ENCODE measurements around the gene TRMT13. TPM values are rescaled to one million over a fixed set of nuclear protein-coding genes. Genes with fewer than 3 reads are reported as not detected.

Gene TRMT13
- total RNA-seq, 2 experiments from 2014 or later: 18.6 to 19.6 TPM

GRCh38 chr1:100141192-100141591 is 8.2 kb downstream of the TRMT13 start:
- H3K4me3 Mint-ChIP-seq: no peak overlapping the region
- peaks cover 24% of the 10 kb centered on the region for H3K36me3 Mint-ChIP-seq

GRCh38 chr1:100142343-100142742 is 9.4 kb downstream of the TRMT13 start:
- Mint-ChIP-seq H3K4me1 (peaks cover 3% of the 10 kb centered on the region), H3K27ac (peak overlapping the region; percentile 13), H3K4me3 (no peak overlapping the region), H3K36me3 (peaks cover 26% of the 10 kb centered on the region), H3K27me3 (no peaks in the 10 kb centered on the region), H3K9me3 (no peaks in the 10 kb centered on the region)
- DNase-seq: no peak

More at GRCh38 chr1:100141192-100141591, 8.2 kb downstream of the TRMT13 start:
- H3K27me3 Mint-ChIP-seq: no peaks in the 10 kb centered on the region
- H3K9me3 Mint-ChIP-seq: no peaks in the 10 kb centered on the region
- H3K27ac Mint-ChIP-seq: no peak overlapping the region
- DNase-seq: no peak
- peaks cover 5% of the 10 kb centered on the region for H3K4me1 Mint-ChIP-seq

GRCh38 chr1:100145116-100145515 is 12.2 kb downstream of the TRMT13 start:
- Mint-ChIP-seq H3K4me1 (peaks cover 3% of the 10 kb centered on the region), H3K9me3 (no peaks in the 10 kb centered on the region), H3K27ac (peak overlapping the region; percentile 20), H3K4me3 (no peak overlapping the region), H3K27me3 (no peaks in the 10 kb centered on the region), H3K36me3 (peaks cover 26% of the 10 kb centered on the region)
- no peak for DNase-seq

- no peak for DNase-seq
- peaks cover 5% of the 10 kb centered on the region for H3K4me1 Mint-ChIP-seq
- H3K4me3 Mint-ChIP-seq: no peak overlapping the region
- H3K27me3 Mint-ChIP-seq: no peaks in the 10 kb centered on the region
- peaks cover 21% of the 10 kb centered on the region for H3K36me3 Mint-ChIP-seq
- no peak overlapping the region for H3K27ac Mint-ChIP-seq
- no peaks in the 10 kb centered on the region for H3K9me3 Mint-ChIP-seq
Measured at GRCh38 chr1:100146958-100147357, 14.0 kb downstream of the TRMT13 start.

- H3K9me3 Mint-ChIP-seq: no peaks in the 10 kb centered on the region
- H3K4me3 Mint-ChIP-seq: no peak overlapping the region
- no peaks in the 10 kb centered on the region for H3K27me3 Mint-ChIP-seq
- DNase-seq: no peak
- H3K27ac Mint-ChIP-seq: no peak overlapping the region
- H3K4me1 Mint-ChIP-seq: peaks cover 8% of the 10 kb centered on the region
- peaks cover 19% of the 10 kb centered on the region for H3K36me3 Mint-ChIP-seq
Measured at GRCh38 chr1:100147875-100148274, 14.9 kb downstream of the TRMT13 start.

GRCh38 chr1:100151679-100152078 is 18.7 kb downstream of the TRMT13 start:
- Mint-ChIP-seq H3K36me3 (peaks cover 15% of the 10 kb centered on the region), H3K27ac (no peak overlapping the region), H3K4me1 (peaks cover 8% of the 10 kb centered on the region), H3K9me3 (no peaks in the 10 kb centered on the region), H3K4me3 (no peak overlapping the region), H3K27me3 (no peaks in the 10 kb centered on the region)
- DNase-seq: no peak

GRCh38 chr1:100152271-100152670 is 19.3 kb downstream of the TRMT13 start:
- H3K9me3 Mint-ChIP-seq: no peaks in the 10 kb centered on the region
- H3K4me3 Mint-ChIP-seq: no peak overlapping the region
- peaks cover 8% of the 10 kb centered on the region for H3K4me1 Mint-ChIP-seq
- no peaks in the 10 kb centered on the region for H3K27me3 Mint-ChIP-seq
- DNase-seq: no peak
- H3K27ac Mint-ChIP-seq: peak overlapping the region; percentile 12
- peaks cover 14% of the 10 kb centered on the region for H3K36me3 Mint-ChIP-seq

GRCh38 chr1:100162881-100163280 is 29.9 kb downstream of the TRMT13 start:
- no peak for DNase-seq
- Mint-ChIP-seq H3K27me3 (no peaks in the 10 kb centered on the region), H3K36me3 (no peaks in the 10 kb centered on the region), H3K27ac (no peak overlapping the region), H3K4me3 (no peak overlapping the region), H3K4me1 (no peaks in the 10 kb centered on the region), H3K9me3 (no peaks in the 10 kb centered on the region)

GRCh38 chr1:100164216-100164615 is 31.3 kb downstream of the TRMT13 start:
- no peak for DNase-seq
- H3K4me3 Mint-ChIP-seq: no peak overlapping the region
- no peaks in the 10 kb centered on the region for H3K9me3 Mint-ChIP-seq
- no peaks in the 10 kb centered on the region for H3K27me3 Mint-ChIP-seq
- no peak overlapping the region for H3K27ac Mint-ChIP-seq
- H3K36me3 Mint-ChIP-seq: no peaks in the 10 kb centered on the region
- no peaks in the 10 kb centered on the region for H3K4me1 Mint-ChIP-seq

GRCh38 chr1:100164702-100165101 is 31.7 kb downstream of the TRMT13 start:
- no peak for DNase-seq
- H3K4me1 Mint-ChIP-seq: no peaks in the 10 kb centered on the region
- no peaks in the 10 kb centered on the region for H3K27me3 Mint-ChIP-seq
- H3K36me3 Mint-ChIP-seq: no peaks in the 10 kb centered on the region
- H3K9me3 Mint-ChIP-seq: no peaks in the 10 kb centered on the region
- H3K4me3 Mint-ChIP-seq: no peak overlapping the region
- no peak overlapping the region for H3K27ac Mint-ChIP-seq

GRCh38 chr1:100168051-100168450 is 35.1 kb downstream of the TRMT13 start:
- Mint-ChIP-seq H3K36me3 (no peaks in the 10 kb centered on the region), H3K4me3 (no peak overlapping the region), H3K4me1 (no peaks in the 10 kb centered on the region), H3K27ac (no peak overlapping the region), H3K9me3 (no peaks in the 10 kb centered on the region), H3K27me3 (no peaks in the 10 kb centered on the region)
- DNase-seq: no peak

GRCh38 chr1:100177295-100178041 is 44.5 kb downstream of the TRMT13 start:
- DNase-seq: no peak
- H3K9me3 Mint-ChIP-seq: peaks cover 3% of the 10 kb centered on the region
- H3K36me3 Mint-ChIP-seq: no peaks in the 10 kb centered on the region
- no peaks in the 10 kb centered on the region for H3K4me1 Mint-ChIP-seq
- no peak overlapping the region for H3K27ac Mint-ChIP-seq
- H3K27me3 Mint-ChIP-seq: no peaks in the 10 kb centered on the region
- H3K4me3 Mint-ChIP-seq: no peak overlapping the region

GRCh38 chr1:100178091-100178490 is 45.1 kb downstream of the TRMT13 start, which contains the start of gene LRRC39:
TSS of gene LRRC39 (minus strand) at chr1:100178256. CDS start at chr1:100168516, 9,740 bp downstream.
- Mint-ChIP-seq H3K27ac (no peak within 1 kb of the TSS), H3K36me3 (no peaks in the 10 kb centered on the region), H3K4me3 (no peak within 1 kb of the TSS), H3K27me3 (no peaks in the 10 kb centered on the region), H3K4me1 (no peaks in the 10 kb centered on the region), H3K9me3 (peaks cover 3% of the 10 kb centered on the region)
- no peak for DNase-seq

GRCh38 chr1:100183370-100183769 is 50.4 kb downstream of the TRMT13 start:
- Mint-ChIP-seq H3K9me3 (peaks cover 3% of the 10 kb centered on the region), H3K4me1 (no peaks in the 10 kb centered on the region), H3K4me3 (no peak overlapping the region), H3K36me3 (peaks cover 4% of the 10 kb centered on the region), H3K27ac (no peak overlapping the region), H3K27me3 (no peaks in the 10 kb centered on the region)
- no peak for DNase-seq

GRCh38 chr1:100184536-100184935 is 51.6 kb downstream of the TRMT13 start:
- H3K9me3 Mint-ChIP-seq: peaks cover 3% of the 10 kb centered on the region
- no peak overlapping the region for H3K4me3 Mint-ChIP-seq
- DNase-seq: no peak
- H3K27ac Mint-ChIP-seq: no peak overlapping the region
- no peaks in the 10 kb centered on the region for H3K4me1 Mint-ChIP-seq
- H3K36me3 Mint-ChIP-seq: peaks cover 4% of the 10 kb centered on the region
- no peaks in the 10 kb centered on the region for H3K27me3 Mint-ChIP-seq

GRCh38 chr1:100187912-100188311 is 54.9 kb downstream of the TRMT13 start:
- no peaks in the 10 kb centered on the region for H3K4me1 Mint-ChIP-seq
- H3K36me3 Mint-ChIP-seq: peaks cover 7% of the 10 kb centered on the region
- no peaks in the 10 kb centered on the region for H3K9me3 Mint-ChIP-seq
- DNase-seq: no peak
- no peak overlapping the region for H3K27ac Mint-ChIP-seq
- H3K27me3 Mint-ChIP-seq: no peaks in the 10 kb centered on the region
- H3K4me3 Mint-ChIP-seq: no peak overlapping the region
